Activated naive CD8-positive, alpha-beta T cell treated with anti-CD3 and anti-CD28 coated beads, Interleukin-2, amount 10 ng/mL, durations not matched to agents 7 days and 5 days (primary cell): ENCODE measurements around the gene LRRC63. TPM values are rescaled to one million over a fixed set of nuclear protein-coding genes. Genes with fewer than 3 reads are reported as not detected.
"Not testable (repeated sequence)": the region's sequence is repeated elsewhere in the genome, so short reads cannot be mapped to it uniquely, and the experiment has no call there.

ENCODE experiments used
- ATAC-seq: fragments of 150-1000 bp; cut with Tn5 transposase; one replicate; pipeline ENCODE4 v1.10.0; 2021; ENCODE audit warnings: low read depth, moderate library complexity
- POLR2A ChIA-PET: fragments of 350-600 bp; sonication (Branson Sonifier 250); formaldehyde crosslinking; loops from one replicate; lab custom pipeline; 2021; ENCODE audit warnings: antibody characterized with exemption; lab: Charles Lee
- DNase-seq: peaks from one replicate; pipeline ENCODE4 v3.0.0; 2021
- H3K27ac Mint-ChIP-seq: one replicate; pipeline ENCODE4 v1.8.0; 2022; ENCODE audit warnings: mild to moderate bottlenecking, mixed read lengths
- H3K27me3 Mint-ChIP-seq: one replicate; pipeline ENCODE4 v1.8.0; 2022; ENCODE audit warnings: mild to moderate bottlenecking, moderate library complexity, mixed read lengths
- H3K36me3 Mint-ChIP-seq: one replicate; pipeline ENCODE4 v1.8.0; 2021; ENCODE audit warnings: mild to moderate bottlenecking, mixed read lengths
- H3K4me1 Mint-ChIP-seq: one replicate; pipeline ENCODE4 v1.8.0; 2021; ENCODE audit warnings: mixed read lengths
- H3K4me3 Mint-ChIP-seq: one replicate; pipeline ENCODE4 v1.8.0; 2022; ENCODE audit warnings: mild to moderate bottlenecking, moderate library complexity, mixed read lengths
- H3K9me3 Mint-ChIP-seq: one replicate; pipeline ENCODE4 v1.8.0; 2021; ENCODE audit warnings: mixed read lengths
- total RNA-seq, 2 experiments: library from RNA; stranded (reverse); gene quantifications; one replicate each; pipeline ENCODE4 v1.2.3, GENCODE V29; 2021

Gene LRRC63
- total RNA-seq, 2 experiments from 2014 or later: 1.5 to 1.6 TPM

- H3K27ac Mint-ChIP-seq: peak overlapping the region; percentile 98
- ATAC-seq (peak; percentile 54), DNase-seq (no peak)
- peak overlapping the region; percentile 99 for H3K4me3 Mint-ChIP-seq
- H3K36me3 Mint-ChIP-seq: peaks cover 11% of the 10 kb centered on the region
- POLR2A ChIA-PET: interaction anchor here (0.6 to 2.7 kb wide), 17 partner anchors 8 to 159 kb away, joined by 3 to 41 read pairs (median 4); partner anchors contain the start of genes LCP1 and ZC3H13
- peaks cover 27% of the 10 kb centered on the region for H3K4me1 Mint-ChIP-seq
- H3K27me3 Mint-ChIP-seq: peaks cover under 1% of the 10 kb centered on the region
- H3K9me3 Mint-ChIP-seq: peaks cover 4% of the 10 kb centered on the region
These were observed 629 bp upstream of the LRRC63 start for GRCh38 chr13:46211116-46211482.

GRCh38 chr13:46213242-46213641, 1.5 kb downstream of the LRRC63 start:
- no peak overlapping the region for H3K27ac Mint-ChIP-seq
- peak overlapping the region; percentile 38 for H3K4me3 Mint-ChIP-seq
- peaks cover 19% of the 10 kb centered on the region for H3K9me3 Mint-ChIP-seq
- DNase-seq (no peak), ATAC-seq (no peak)
- peaks cover 2% of the 10 kb centered on the region for H3K27me3 Mint-ChIP-seq
- POLR2A ChIA-PET: interaction anchor here (1.2 kb wide), 1 partner anchor 83 kb away, joined by 3 read pairs; no protein-coding TSS in a partner anchor
- H3K4me1 Mint-ChIP-seq: peaks cover 22% of the 10 kb centered on the region
- peaks cover 30% of the 10 kb centered on the region for H3K36me3 Mint-ChIP-seq

DNA sequence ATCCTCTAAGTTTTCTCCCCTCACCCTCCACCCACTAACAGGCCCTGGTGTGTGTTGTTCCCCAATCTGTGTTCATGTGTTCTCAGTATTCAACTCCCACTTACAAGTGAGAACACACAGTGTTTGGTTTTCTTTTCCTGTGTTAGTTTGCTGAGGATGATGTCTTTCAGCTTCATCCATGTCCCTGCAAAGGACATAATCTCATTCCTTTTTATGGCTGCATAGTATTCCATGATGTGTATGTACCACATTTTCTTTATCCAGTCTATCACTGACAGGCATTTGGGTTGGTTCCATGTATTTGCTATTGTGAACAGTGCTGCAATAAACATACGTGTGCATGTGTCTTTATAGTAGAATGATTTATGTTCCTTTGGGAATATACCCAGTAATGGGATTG, 3.0 kb downstream of the LRRC63 start:
- ATAC-seq, POLR2A ChIA-PET, DNase-seq, H3K4me3 Mint-ChIP-seq, H3K27ac Mint-ChIP-seq, H3K27me3 Mint-ChIP-seq: not testable (repeated sequence)
- peaks cover 27% of the 10 kb centered on the region for H3K4me1 Mint-ChIP-seq
- H3K9me3 Mint-ChIP-seq: peaks cover 24% of the 10 kb centered on the region
- peaks cover 40% of the 10 kb centered on the region for H3K36me3 Mint-ChIP-seq

- H3K4me3 Mint-ChIP-seq, H3K4me1 Mint-ChIP-seq, DNase-seq, H3K27ac Mint-ChIP-seq, ATAC-seq, H3K27me3 Mint-ChIP-seq: not testable (repeated sequence)
- H3K36me3 Mint-ChIP-seq: peaks cover 49% of the 10 kb centered on the region
- peaks cover 37% of the 10 kb centered on the region for H3K9me3 Mint-ChIP-seq
- POLR2A ChIA-PET: interaction anchor here (0.6 to 1.2 kb wide), 2 partner anchors 9 to 15 kb away, joined by 3 to 4 read pairs; no protein-coding TSS in a partner anchor
These were observed 8.5 kb downstream of the LRRC63 start for GRCh38 chr13:46220234-46220633.

GRCh38 chr13:46229251-46229650, 17.5 kb downstream of the LRRC63 start:
- POLR2A ChIA-PET: no interaction called here
- no peak overlapping the region for H3K4me3 Mint-ChIP-seq
- DNase-seq: no peak
- peaks cover 37% of the 10 kb centered on the region for H3K36me3 Mint-ChIP-seq
- ATAC-seq: no peak
- no peak overlapping the region for H3K27ac Mint-ChIP-seq
- H3K27me3 Mint-ChIP-seq: no peaks in the 10 kb centered on the region
- H3K4me1 Mint-ChIP-seq: no peaks in the 10 kb centered on the region
- peaks cover 20% of the 10 kb centered on the region for H3K9me3 Mint-ChIP-seq

GRCh38 chr13:46232281-46232680, 20.6 kb downstream of the LRRC63 start:
- H3K36me3 Mint-ChIP-seq: peaks cover 52% of the 10 kb centered on the region
- no peaks in the 10 kb centered on the region for H3K4me1 Mint-ChIP-seq
- POLR2A ChIA-PET: no interaction called here
- no peak for DNase-seq
- no peak overlapping the region for H3K27ac Mint-ChIP-seq
- no peaks in the 10 kb centered on the region for H3K27me3 Mint-ChIP-seq
- ATAC-seq: no peak
- H3K9me3 Mint-ChIP-seq: peaks cover 26% of the 10 kb centered on the region
- no peak overlapping the region for H3K4me3 Mint-ChIP-seq

GRCh38 chr13:46235286-46235685, 23.6 kb downstream of the LRRC63 start:
- Mint-ChIP-seq H3K27me3 (no peaks in the 10 kb centered on the region), H3K36me3 (peaks cover 45% of the 10 kb centered on the region), H3K9me3 (peaks cover 25% of the 10 kb centered on the region), H3K4me1 (no peaks in the 10 kb centered on the region), H3K27ac (no peak overlapping the region), H3K4me3 (no peak overlapping the region)
- DNase-seq (no peak), ATAC-seq (no peak)
- POLR2A ChIA-PET: interaction anchor here (0.9 kb wide), 1 partner anchor 15 kb away, joined by 3 read pairs; no protein-coding TSS in a partner anchor

DNA sequence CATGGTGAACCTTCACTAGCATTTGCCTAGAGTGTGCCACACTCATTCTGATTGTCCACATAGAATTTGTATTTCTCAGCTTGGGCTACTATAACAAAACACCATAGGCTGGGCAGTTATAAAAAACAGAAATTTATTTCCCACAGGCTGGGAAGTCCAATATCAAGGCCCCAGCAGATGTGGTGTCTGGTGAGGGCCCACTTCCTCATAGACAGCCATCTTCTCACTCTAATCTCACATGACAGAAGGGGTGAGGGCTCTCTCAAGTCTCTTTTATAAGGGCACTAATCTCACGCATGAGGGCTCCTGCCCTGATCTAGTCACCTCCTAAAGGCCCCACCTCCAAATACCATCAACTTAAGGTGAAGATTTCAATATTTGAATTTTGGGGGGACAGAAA, 53.6 kb downstream of the LRRC63 start:
- Mint-ChIP-seq H3K9me3 (no peaks in the 10 kb centered on the region), H3K36me3 (peaks cover 4% of the 10 kb centered on the region), H3K4me1 (no peaks in the 10 kb centered on the region), H3K27me3 (peaks cover 21% of the 10 kb centered on the region), H3K4me3 (no peak overlapping the region), H3K27ac (no peak overlapping the region)
- no peak for DNase-seq
- POLR2A ChIA-PET: no interaction called here
- ATAC-seq: no peak

- Mint-ChIP-seq H3K27ac (no peak overlapping the region), H3K4me1 (no peaks in the 10 kb centered on the region), H3K27me3 (peaks cover 8% of the 10 kb centered on the region), H3K4me3 (no peak overlapping the region), H3K36me3 (peaks cover 4% of the 10 kb centered on the region), H3K9me3 (no peaks in the 10 kb centered on the region)
- no peak for ATAC-seq
- no peak for DNase-seq
- POLR2A ChIA-PET: no interaction called here
These were observed 55.4 kb downstream of the LRRC63 start for GRCh38 chr13:46267166-46267565.

GRCh38 chr13:46270416-46270815, 58.7 kb downstream of the LRRC63 start:
- H3K4me3 Mint-ChIP-seq: no peak overlapping the region
- no peaks in the 10 kb centered on the region for H3K9me3 Mint-ChIP-seq
- POLR2A ChIA-PET: no interaction called here

DNA sequence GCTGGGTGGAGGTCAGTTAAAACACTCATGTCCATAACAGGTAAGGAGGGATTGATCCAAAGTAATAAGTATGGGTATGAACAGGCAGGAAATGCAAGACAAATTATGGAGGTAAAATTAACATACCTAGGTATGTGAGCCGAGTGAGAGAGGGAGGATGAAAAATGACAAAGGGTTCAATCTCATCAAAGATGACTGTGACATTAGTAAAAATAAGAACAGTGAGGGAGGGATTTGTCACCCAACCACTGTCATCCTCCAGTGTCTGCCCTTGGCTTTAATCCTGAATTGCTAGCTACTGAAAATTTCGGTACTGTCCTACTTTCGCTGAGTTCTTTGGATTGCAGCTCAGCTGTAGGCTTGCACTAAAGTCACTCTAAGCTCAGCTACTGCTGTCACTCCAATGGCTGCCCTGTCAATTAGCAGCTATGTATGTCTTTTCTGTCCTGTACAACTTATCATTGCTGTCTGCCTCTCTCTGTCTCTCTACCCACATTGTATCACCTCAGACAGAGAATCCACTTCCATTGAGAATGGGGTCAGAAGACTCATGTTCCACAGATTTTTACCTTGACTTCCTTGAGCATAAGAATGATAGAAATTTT, 62.5 kb downstream of the LRRC63 start:
- Mint-ChIP-seq H3K4me3 (no peak overlapping the region), H3K36me3 (no peaks in the 10 kb centered on the region), H3K4me1 (peaks cover 4% of the 10 kb centered on the region), H3K27me3 (peaks cover 4% of the 10 kb centered on the region), H3K27ac (no peak overlapping the region), H3K9me3 (no peaks in the 10 kb centered on the region)
- ATAC-seq (no peak), DNase-seq (no peak)
- POLR2A ChIA-PET: no interaction called here

More at GRCh38 chr13:46270416-46270815, 58.7 kb downstream of the LRRC63 start:
- Mint-ChIP-seq H3K4me1 (no peaks in the 10 kb centered on the region), H3K27ac (no peak overlapping the region), H3K27me3 (peaks cover 6% of the 10 kb centered on the region), H3K36me3 (peaks cover 2% of the 10 kb centered on the region)
- no peak for ATAC-seq
- no peak for DNase-seq

- peaks cover 6% of the 10 kb centered on the region for H3K4me1 Mint-ChIP-seq
- H3K27me3 Mint-ChIP-seq: peaks cover 4% of the 10 kb centered on the region
- POLR2A ChIA-PET: no interaction called here
- no peaks in the 10 kb centered on the region for H3K9me3 Mint-ChIP-seq
- ATAC-seq: peak; percentile 42
- DNase-seq: no peak
- no peak overlapping the region for H3K27ac Mint-ChIP-seq
- no peaks in the 10 kb centered on the region for H3K36me3 Mint-ChIP-seq
- no peak overlapping the region for H3K4me3 Mint-ChIP-seq
These were observed 66.7 kb downstream of the LRRC63 start for GRCh38 chr13:46278474-46278873.

- Mint-ChIP-seq H3K27me3 (peaks cover 4% of the 10 kb centered on the region), H3K27ac (no peak overlapping the region)
- no peak for ATAC-seq
These were observed 70.1 kb downstream of the LRRC63 start for GRCh38 chr13:46281779-46282178.

More at GRCh38 chr13:46281779-46282178, 70.1 kb downstream of the LRRC63 start:
- POLR2A ChIA-PET: no interaction called here
- Mint-ChIP-seq H3K4me1 (peaks cover 6% of the 10 kb centered on the region), H3K9me3 (no peaks in the 10 kb centered on the region), H3K36me3 (no peaks in the 10 kb centered on the region), H3K4me3 (no peak overlapping the region)
- no peak for DNase-seq
